ENCODE data around the gene MAP3K10.
"Not testable (repeated sequence)": the region's sequence is repeated elsewhere in the genome, so short reads cannot be mapped to it uniquely, and the experiment has no call there.

Gene MAP3K10

DNA sequence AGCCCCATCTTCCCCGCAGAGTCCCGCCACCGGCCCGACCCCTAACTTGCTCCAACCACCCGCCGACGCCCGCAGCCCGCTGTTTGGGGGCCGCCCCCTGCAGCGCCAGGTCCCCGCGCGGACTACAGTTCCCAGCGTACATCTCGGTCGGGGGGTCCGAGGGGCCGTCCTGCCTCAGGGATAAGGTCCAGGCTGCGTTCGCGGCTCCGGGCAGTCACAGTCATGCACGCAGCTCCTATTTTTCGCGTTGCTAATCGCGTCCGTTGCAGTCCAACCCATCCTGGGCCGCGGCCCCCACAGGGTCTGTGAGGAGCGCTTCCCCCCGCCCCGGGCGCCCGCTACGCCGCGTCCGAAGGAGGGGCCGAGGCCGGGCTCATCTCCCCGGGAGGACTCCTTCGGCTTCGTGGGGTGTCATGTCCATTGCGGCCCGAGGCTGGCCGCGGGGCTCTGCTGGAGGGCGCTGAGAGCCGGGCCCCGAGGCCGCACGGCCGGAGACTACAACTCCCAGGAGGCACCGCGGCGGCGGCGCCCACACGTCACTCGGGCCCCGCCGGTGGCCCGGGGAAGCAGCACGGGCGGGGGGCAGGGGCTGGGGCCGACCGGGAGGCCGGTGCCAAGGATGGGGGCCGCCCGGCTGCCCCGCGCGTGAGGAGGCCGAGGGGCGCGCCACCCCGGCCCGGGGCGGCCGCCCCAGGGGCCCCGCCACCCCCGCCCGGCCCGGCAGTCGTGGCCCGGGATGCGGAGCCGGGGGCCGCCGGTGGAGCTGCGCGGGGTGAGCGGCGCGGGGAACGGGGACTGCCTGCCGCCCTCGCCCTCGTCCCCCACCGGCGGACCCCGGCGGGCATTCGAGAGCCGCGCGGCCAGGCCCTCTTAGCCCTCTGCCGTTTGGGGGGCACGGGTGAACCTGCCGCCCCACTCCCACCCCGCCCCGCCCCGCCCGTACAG, at the start of gene MAP3K10:
MAP3K10 (plus strand) TSS at position 536 of the 945 bp plus-strand sequence. CDS start 606 bp downstream, outside the sequence.
- DNase-seq (ENCODE audit: extremely low read depth in 1 of 2, low read depth in 1 of 2), result peak in 1 of 2 donors; percentile 65

DNA sequence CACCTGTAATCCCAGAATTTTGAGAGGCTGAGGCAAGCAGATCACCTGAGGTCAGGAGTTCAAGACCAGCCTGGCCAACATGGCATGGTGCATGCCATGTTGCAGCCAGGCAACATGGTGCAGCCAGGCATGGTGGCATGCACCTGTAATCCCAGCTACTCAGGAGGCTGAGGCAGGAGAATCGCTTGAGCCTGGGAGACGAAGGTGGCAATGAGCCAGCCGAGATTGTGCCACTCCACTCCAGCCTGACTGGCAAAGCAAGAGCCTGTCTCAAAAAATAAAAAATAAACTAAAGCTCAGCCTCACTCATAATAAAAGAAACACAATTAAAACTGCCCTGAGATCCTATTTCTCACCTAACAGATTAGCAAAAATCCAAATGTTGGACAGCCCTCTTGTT, 49.7 kb upstream of the MAP3K10 start:
- DNase-seq (ENCODE audit: extremely low read depth in 1 of 2, low read depth in 1 of 2), result no peak

DNA sequence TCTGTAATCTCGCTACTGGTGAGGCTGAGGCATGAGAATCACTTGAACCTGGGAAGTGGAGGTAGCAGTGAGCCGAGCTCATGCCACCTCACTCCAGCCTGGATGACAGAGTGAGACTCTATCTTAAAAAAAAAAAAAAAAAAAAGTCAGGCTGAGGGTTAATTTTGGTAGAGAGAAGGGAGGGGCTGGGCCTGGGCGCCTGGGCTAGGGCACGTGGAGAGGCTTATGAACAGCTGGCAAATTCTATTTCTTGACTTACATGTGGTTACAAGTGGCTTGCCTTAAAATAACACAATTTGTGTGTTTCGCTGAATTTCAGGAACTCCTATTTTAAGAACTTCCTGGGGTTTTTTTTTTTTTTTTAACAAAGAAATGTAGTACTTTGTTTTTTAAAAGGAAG, 47.6 kb upstream of the MAP3K10 start:
- DNase-seq (ENCODE audit: extremely low read depth in 1 of 2, low read depth in 1 of 2), result no peak

DNA sequence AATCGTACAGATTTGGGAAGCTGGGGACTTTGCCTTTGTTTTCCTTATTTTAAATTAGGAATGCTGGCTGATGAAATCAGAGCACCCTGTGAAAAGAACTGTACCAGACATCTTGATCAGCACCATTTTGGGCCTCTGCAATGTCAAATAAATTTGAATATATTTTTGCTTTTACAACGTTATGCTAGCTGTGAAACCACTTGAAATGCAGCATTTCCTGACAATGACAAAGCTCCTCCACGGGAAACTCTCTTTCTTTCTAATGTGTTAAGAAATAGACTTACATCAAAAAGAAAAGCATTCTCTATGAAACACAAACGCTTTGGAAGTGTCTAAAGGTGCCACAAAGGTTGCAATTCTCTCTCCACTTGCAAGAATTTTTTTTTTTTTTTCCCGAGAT, 47.1 kb upstream of the MAP3K10 start:
- DNase-seq (ENCODE audit: extremely low read depth in 1 of 2, low read depth in 1 of 2), result no peak

DNA sequence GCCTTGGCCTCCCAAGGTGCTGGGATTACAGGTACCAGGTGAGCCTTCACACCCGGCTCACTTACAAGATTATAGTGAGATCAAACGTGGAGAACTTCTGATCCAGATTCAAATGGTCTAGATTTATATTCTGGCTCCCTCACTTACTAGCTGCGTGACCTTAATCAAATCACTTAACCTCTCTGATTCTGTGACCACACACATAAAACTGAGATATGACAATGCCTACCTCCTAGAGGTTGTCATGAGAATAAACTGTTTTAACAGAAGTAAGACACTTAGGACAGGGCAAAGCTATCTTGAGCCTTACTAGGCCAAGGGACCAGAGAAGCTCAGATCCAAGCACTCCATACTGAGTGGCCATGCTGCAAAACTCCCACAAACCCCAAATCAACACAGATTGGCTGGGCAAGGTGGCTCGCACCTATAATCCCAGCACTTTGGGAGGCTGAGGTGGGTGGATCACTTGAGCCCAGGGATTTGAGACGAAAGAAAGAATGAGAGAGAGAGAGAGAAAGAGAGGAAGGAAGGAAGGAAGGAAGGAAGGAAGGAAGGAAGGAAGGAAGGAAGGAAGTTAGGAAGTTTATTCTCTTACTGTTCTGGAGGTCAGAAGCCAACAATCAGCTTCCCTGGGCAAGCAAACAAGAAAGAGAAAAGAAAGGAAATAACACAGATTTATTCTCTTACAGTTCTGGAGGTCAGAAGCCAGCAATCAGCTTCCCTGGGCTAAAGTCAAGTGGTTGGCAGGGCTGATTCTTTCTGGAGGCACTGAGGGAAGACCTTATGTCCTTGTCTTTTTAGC, 46.1 kb upstream of the MAP3K10 start:
- no peak for DNase-seq (ENCODE audit: extremely low read depth in 1 of 2, low read depth in 1 of 2)

DNA sequence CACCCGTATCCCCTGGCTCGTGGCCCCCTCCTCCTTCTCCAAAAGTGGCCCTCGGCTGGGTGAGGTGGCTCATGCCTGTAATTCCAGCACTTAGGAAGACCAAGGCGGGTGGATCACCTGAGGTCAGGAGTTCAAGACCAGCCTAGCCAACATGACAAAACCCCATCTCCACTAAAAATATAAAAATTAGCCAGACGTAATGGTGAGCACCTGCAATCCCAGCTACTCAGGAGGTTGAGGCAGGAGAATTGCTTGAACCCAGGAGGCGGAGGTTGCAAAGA, 45.5 kb upstream of the MAP3K10 start:
- DNase-seq (ENCODE audit: extremely low read depth in 1 of 2, low read depth in 1 of 2), result not testable (repeated sequence)

DNA sequence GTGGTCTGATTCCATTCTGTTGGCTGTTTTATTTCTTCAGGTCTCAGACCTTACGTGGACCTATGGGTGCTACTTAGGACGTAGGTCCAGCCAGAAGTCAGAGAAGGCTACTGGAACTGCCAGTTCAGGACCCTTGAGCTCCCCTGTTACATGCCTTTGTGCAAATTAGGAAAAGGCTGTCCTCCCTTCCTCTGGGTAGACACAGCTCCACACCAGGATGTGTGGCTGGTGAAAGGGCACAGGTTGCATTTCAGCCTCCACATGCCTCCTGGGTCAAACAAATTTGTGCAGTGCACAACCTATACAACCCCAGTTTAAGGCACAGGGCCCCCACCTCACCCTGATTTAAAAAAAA, 43.9 kb upstream of the MAP3K10 start:
- no peak for DNase-seq (ENCODE audit: extremely low read depth in 1 of 2, low read depth in 1 of 2)

DNA sequence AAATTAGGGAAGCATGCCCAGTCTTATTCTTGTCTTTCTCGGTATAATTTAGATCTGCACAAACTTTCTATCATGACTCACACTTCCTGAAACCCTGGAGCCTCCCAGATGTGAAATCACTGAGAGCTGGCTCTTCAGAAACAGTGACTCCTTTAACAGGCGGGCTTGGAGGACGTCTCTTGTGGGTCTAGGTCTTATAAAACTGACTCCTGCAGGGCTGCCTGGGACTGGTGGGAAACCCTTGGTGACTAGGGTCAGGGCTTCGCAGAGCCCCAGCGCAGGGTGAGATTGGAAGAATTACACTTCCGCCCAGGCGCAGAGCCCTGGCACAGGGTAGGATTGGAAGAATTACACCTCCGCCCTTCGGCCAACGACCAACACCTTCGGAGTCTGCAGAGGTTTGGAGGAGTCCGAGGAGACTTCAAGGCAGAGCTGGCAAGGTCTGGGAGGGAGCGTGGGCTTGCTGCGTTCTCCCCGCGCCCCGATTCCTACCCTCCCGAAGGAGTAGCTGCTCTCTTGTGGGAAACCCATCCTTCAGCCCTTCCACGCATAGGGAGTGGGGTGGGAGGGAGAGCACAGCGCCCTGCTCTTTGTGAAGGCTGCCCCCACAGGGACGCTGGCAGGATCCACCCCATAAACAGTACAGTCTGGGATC, 43.4 kb upstream of the MAP3K10 start:
- no peak for DNase-seq (ENCODE audit: extremely low read depth in 1 of 2, low read depth in 1 of 2)

DNA sequence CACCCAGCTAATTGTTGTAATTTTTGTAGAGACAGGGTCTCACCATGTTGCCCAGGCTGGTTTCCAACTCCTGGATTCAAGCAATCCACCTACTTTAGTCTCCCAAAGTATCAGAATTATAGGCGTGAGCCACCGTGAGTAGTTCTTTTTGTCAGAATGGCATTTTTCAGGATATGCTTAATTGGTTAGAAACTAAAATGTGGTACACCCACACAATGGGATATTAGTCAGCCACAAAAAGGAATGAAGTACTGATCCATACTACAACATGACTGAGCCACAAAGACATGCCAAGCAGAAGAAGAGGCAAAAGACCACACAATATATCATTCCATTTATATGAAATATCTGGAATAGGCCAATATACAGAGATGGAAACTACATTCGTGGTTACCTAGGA, 41.7 kb upstream of the MAP3K10 start:
- no peak for DNase-seq (ENCODE audit: extremely low read depth in 1 of 2, low read depth in 1 of 2)

DNA sequence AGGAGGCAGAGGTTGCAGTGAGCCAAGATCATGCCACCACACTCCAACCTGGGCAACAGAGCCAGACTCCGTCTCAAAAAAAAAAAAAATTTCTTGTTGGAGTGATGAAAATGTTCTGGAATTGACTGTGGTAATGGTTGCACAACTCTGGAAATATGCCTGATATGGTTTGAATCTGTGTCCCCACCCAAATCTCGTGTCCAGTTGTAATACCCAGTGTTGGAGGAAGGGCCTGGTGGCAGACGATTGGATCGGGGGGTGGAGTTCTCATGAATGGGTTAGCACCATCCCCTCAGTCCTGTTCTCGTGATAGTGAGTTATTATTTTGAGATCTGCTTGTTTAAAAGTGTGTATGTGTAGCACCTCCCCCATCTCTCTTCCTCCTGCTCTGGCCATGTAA, 41.1 kb upstream of the MAP3K10 start:
- DNase-seq (ENCODE audit: extremely low read depth in 1 of 2, low read depth in 1 of 2), result no peak

DNA sequence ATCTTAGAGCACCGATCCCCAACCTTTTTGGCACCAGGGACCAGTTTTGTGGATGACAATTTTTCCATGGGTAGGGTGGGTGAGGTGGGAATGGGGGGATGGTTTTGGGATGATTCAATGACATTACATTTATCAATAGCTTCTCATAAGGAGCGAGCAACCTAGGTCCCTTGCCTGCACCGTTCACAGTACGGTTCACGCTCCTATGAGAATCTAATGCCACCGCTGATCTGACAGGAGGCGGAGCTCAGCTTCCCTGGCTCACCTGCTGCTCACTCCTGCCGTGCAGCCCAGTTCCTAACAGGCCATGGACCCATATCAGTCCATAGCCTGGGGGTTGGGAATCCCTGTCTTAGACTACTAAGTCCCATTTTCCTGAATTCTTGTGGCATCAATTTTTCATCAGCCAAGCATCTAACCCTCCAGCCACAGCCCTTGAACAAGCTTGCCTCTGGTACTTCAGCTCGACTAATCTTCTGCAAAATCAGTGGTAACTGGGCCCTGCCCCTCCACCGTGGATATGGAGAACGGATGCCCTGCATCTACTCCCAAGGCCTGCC, 37.0 kb upstream of the MAP3K10 start:
- DNase-seq (ENCODE audit: extremely low read depth in 1 of 2, low read depth in 1 of 2), result no peak

DNA sequence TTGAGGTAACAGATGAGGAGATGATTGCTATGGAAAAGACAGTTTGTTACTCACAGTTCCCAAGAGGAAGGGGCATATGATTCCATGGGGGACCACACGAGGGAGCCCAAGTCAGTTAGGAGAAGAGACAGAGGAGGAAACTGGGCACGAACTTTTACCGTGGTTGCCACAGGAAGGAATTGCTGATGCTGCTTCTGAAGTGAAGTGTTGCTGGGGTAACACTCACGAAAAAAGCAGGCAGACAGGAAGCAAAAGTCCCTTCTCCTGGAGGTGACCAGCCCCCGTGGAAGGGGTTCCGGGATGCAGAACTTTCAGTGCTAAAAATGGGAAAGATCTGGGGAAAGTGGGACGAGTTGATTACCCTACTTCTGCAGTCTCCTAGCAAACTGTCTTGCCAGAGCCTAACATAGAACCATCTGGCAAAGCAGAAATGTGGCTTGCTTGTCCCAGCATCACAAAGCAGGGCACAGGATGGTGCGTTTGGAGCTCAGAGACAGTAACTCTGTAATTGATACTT, 35.4 kb upstream of the MAP3K10 start:
- DNase-seq (ENCODE audit: extremely low read depth in 1 of 2, low read depth in 1 of 2), result no peak

DNA sequence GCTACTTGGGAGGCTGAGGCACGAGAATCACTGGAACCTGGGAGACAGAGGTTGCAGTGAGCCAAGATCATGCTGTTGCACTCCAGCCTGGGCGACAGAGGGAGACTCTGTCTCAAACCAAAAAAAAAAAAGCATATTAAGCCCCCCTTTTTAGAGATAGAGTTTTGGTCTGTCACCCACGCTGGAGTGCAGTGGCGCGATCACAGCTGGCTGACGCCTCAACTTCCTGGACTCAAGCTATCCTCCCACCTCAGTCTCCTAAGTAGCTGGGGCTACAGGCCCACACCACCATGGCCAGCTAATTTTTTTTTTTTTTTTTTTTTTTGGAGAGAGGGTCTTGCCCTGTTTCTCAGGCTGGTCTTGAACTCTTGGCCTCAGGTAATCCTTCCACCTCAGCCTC, 34.2 kb upstream of the MAP3K10 start:
- DNase-seq (ENCODE audit: extremely low read depth in 1 of 2, low read depth in 1 of 2), result no peak

DNA sequence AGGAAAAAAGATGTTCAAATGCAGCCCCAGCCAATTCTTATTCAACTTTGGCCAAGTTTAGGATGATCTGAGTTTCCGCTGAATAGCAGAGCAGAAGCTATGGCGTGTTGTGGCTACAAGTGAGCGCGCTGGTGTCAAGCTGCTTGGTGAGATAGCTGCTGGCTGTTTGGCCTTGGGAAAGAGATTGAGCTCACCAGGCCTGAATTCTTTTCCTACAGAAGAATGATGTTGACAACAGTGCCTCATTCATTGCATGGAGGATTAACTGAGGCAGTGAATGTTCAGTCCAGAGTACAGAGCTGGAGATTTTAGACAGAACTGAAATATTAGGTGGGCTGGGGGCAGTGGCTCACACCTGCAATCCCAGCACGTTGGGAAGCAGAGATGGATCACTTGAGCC, 31.5 kb upstream of the MAP3K10 start:
- no peak for DNase-seq (ENCODE audit: extremely low read depth in 1 of 2, low read depth in 1 of 2)

DNA sequence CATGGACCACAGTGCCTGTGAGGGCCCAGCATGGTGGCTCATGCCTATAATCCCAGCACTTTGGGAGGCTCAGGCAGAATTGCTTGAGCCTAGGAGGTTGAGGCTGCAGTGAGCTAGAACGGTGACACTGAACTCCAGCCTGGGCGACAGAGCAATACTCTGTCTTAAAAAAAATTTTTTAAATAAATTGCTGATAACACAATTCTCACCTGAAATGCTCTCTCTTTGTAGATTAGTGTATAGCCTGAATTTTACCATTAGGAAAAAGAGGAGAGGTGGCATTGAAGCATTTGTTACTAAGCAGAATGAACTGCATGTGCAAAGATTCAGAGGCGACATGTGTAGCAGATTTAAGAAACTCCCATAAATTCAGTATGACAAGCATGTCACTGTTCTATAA, 29.1 kb upstream of the MAP3K10 start:
- no peak for DNase-seq (ENCODE audit: extremely low read depth in 1 of 2, low read depth in 1 of 2)

DNA sequence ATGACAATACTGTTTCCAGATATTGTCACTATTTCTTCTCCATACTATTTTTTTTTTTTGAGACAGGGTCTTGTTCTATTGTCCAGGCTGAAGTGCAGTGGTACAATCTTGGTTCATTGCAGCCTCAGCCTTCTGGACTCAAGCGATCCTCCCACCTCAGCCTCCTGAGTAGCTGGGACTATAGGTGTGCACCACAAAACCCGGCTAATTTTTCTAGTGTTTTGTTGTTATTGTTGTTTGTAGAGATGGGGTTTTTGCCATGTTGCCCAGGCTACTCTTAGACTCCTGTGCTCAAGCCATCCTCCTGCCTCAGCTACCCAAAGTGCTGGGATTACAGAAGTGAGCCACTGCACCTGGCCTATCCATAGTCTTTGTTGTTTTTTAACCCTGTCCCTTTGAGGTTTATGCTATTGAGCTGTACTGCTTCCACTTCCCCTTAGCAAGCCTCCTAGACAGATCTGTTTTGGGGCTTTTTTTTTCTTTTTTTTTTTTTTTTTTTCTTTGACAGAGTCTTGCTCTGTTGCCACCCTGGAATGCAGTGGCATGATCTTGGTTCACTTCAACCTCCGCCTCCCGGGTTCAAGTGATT, 27.6 kb upstream of the MAP3K10 start:
- no peak for DNase-seq (ENCODE audit: extremely low read depth in 1 of 2, low read depth in 1 of 2)

DNA sequence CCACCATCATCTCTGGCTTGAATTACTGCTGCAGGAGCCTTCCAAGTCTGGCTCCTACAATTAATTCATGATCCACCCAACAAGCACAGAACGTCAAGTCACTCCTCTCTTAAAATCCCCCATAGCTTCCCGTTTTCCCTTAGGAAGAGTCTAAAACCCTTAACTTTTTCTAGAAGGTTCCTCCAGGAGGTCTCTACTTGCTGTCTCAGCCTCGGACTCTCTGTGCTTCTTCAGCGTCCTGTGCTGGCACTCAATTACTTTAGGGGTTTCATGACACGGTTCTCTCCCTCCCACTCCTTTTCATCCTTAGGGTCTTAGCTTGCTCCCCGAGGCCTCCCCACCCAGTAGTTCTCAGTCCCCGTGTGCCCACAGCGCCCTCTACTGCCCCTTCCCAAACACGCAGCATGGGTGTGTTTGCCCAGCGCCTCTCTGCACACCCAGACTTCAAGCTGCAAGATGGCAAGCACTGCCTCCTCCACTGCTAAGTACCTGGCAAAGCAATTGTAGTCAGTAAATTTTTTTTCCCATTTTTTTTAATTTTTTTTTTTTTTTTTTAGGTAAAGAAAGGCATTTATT, 25.8 kb upstream of the MAP3K10 start:
- peak in 1 of 2 donors; percentile 39 for DNase-seq (ENCODE audit: extremely low read depth in 1 of 2, low read depth in 1 of 2)

DNA sequence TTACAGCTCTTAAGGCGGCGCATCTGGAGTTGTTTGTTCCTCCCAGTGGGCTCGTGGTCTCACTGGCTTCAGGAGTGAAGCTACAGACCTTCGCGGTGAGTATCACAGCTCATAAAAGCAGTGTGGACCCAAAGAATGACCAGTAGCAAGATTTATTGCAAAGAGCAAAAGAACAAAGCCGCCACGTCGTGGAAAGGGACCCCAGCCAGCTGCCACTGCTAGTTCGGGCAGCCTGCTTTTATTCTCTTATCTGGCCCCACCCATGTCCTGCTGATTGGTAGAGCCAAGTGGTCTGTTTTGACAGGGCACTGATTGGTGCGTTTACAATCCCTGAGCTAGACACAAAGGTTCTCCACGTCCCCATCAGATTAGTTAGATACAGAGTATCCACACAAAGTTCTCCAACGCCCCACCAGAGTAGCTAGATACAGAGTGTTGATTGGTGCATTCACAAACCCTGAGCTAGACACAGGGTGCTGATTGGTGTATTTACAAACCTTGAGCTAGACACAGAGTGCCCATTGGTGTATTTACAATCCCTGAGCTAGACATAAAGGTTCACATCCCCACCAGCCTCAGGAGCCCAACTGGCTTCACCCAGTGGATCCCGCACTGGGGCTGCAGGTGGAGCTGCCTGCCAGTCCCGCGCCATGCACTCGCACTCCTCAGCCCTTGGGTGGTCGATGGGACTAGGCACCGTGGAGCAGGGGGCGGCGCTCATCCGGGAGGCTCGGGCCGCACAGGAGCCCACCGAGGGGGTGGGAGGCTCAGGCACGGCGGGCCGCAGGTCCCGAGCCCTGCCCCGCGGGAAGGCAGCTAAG, 21.5 kb upstream of the MAP3K10 start:
- not testable (repeated sequence) for DNase-seq (ENCODE audit: extremely low read depth in 1 of 2, low read depth in 1 of 2)

DNA sequence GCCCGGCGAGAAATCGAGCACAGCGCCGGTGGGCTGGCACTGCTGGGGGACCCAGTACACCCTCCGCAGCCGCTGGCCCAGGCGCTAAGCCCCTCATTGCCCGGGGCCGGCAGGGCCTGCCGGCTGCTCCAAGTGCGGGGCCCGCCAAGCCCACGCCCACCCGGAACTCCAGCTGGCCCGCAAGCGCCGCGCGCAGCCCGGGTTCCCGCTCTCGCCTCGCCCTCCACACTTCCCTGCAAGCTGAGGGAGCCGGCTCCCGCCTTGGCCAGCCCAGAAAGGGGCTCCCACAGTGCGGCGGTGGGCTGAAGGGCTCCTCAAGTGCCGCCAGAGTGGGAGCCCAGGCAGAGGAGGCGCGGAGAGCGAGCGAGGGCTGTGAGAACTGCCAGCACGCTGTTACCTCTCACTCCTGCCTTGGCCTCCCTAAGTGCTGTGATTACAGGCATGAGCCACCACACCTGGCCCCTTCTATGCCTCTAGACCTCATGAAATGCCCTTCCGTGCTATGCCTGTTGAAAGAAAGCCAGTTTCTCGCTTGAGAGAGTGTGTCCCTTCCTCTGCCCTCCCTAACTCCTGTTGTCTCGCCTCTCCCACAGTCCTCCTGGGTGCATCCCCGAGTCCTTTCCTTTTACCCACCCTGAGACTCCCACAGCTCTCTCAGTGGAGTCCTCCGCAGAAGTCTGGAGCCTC, 20.8 kb upstream of the MAP3K10 start:
- DNase-seq (ENCODE audit: extremely low read depth in 1 of 2, low read depth in 1 of 2), result not testable (repeated sequence)
